NCI-H1436 treated with DMSO at 0.1 percent for 48 hours (cell line): ENCODE results near the gene HNRNPH1.
"Not testable (repeated sequence)": the region's sequence is repeated elsewhere in the genome, so short reads cannot be mapped to it uniquely, and the experiment has no call there.

ENCODE experiments used
- DNase-seq: peaks from one replicate; lab custom pipeline; 2025; lab: John Stamatoyannopoulos, UW

The HNRNPH1 gene, protein sequence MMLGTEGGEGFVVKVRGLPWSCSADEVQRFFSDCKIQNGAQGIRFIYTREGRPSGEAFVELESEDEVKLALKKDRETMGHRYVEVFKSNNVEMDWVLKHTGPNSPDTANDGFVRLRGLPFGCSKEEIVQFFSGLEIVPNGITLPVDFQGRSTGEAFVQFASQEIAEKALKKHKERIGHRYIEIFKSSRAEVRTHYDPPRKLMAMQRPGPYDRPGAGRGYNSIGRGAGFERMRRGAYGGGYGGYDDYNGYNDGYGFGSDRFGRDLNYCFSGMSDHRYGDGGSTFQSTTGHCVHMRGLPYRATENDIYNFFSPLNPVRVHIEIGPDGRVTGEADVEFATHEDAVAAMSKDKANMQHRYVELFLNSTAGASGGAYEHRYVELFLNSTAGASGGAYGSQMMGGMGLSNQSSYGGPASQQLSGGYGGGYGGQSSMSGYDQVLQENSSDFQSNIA

GRCh38 chr5:179623003-179623905, at the start of gene HNRNPH1:
Gene HNRNPH1 (minus strand): TSS chr5:179623671. CDS start chr5:179623133, 538 bp downstream.
- peak; percentile 74 for DNase-seq

DNA sequence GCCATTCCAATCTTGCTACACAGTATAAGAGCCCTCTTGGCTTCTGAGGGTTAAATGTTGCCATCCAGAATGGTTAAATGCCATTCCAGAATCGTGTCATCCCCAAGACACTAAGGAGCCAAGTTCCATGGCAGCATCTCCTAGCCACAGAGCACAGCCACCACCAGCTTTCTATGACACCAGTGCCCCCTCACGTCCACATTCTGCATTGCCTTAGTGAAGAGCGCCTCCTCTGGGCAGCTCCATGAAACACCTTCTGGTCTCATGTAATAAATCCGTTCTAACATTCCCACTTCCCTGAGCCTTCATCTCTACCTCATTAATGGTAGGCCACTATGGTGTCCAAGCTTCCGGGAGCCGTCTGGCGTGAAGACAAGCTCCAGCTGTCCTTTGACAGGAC, 44.9 kb upstream of the HNRNPH1 start:
- DNase-seq = no peak

DNA sequence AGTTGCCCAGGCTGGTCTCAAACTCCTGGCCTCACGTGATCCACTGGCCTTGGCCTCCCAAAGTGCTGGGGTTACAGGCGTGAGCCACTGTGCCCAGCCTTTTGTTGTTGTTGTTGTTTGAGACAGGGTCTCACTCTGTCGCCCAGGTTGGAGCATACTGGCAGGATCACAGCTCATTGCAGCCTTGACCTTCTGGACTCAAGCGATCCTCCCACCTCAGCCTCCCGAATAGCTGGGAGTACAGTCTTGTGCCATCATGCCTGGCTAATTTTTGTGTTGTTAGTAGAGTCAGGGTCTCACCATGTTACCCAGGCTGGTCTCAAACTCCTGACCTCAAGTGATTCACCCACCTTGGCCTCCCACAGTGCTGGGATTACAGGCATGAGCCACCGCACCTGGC, 38.2 kb upstream of the HNRNPH1 start:
- DNase-seq = not testable (repeated sequence)

- DNase-seq = not testable (repeated sequence)
Measured at GRCh38 chr5:179658179-179658856, 34.8 kb upstream of the HNRNPH1 start.

- not testable (repeated sequence) for DNase-seq
Measured at GRCh38 chr5:179657302-179658178, 34.1 kb upstream of the HNRNPH1 start.

GRCh38 chr5:179653135-179653534, 29.7 kb upstream of the HNRNPH1 start:
- not testable (repeated sequence) for DNase-seq

DNA sequence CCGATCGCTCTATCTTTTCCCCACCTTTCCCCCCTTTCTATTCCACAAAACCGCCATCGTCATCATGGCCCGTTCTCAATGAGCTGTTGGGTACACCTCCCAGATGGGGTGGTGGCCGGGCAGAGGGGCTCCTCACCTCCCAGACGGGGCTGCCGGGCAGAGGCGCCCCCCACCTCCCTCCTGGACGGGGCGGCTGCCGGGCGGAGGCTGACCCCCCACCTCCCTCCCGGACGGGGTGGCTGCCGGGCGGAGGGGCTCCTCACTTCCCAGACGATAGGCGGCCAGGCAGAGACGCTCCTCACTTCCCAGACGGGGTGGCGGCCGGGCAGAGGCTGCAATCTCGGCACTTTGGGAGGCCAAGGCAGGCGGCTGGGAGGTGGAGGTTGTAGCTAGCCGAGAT, 26.8 kb upstream of the HNRNPH1 start:
- DNase-seq = not testable (repeated sequence)

GRCh38 chr5:179649166-179649703, 25.8 kb upstream of the HNRNPH1 start:
- not testable (repeated sequence) for DNase-seq

DNA sequence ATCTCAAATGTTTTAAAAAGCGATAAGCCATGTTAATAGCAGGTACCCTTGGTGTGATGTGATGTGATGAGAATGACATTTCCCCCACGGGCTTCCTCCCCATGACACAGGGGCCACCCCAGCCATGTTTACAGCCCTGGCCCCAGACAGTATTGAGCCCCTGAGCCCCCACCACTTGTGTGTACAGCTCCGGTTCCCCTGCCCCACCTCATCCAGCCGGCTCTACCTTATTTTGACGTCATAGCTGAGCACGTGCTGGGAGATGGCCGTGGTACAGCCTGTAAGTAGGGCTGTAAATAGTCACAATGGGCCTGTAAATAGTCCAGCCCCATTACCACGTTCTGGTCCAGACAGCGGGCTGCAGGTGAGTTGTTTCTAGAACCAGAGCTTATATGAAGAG, 24.9 kb upstream of the HNRNPH1 start:
- no peak for DNase-seq

DNA sequence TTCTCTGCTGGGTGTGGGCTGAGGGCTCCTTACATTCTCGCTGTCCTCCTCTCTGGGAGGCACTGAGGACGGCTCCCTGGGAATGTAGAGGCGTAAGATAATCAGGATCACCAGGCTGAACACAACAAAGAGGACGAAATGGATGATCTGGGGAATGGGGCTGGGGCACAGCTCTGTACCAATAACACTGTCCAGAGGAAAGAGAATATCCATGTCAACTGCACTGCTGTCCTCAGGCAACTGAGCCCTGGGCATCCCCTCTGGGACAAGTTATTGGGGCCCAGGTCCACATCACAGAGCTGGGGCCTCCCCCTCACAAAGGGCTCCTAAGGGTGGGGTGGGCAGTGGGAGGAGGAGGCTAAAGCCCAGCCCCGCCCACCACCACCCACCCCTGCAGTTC, 21.3 kb upstream of the HNRNPH1 start:
- DNase-seq = not testable (repeated sequence)

DNA sequence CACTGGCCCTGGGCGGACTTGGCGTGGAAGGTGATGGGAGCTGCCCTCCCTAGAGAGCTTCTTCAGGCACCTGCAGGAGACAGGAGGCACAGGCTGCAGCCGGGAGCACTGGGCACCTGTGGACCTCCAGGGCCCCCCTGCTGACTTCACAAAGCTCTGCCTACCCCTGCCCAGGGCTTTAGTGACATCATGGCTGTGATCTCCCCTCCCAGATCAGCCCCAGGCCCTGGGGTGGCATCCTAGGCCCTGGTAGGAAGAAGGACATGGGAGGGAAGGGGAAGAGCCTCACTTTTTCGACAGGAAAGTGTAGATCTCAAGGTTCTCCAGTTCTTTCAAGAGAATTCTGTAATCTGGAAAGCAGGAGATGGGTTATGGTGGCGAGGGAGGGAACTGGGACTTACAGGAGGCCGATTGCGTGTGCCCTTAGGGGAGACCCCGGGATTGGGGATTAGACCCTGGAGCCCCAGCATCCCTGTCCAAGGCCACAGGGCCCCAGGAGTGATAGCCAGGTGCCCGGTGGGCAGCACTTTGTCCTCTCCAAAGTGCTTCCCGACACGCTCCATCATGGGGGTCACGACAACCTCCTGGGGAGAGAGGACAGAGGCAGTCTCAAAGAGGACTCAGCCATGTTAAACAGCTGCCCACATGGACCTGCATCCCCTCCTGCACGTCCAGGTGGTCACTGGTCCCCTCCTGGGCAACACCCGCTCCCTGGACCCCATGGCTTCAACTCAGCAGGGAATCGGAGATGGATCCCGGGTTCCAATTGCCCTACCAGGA, 19.9 kb upstream of the HNRNPH1 start:
- not testable (repeated sequence) for DNase-seq

DNA sequence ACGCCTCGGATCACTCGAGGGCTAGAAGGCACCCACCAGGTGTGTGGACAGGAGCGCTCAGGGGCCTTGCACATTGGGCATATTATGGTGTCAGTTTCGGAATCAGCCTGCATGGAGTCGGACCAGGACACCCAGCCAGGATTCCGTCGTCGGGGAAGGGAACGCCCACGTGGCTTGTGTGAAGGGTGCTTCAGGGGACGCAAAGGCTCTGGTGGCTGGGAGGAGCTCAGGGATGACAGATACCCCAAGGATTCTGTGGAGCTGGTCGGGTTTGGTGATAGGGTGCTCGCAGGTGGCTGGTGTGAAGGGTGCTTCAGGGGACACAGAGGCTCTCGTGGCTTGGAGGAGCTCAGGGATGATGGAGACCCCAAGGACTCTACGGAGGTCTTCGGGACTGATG, 19.2 kb upstream of the HNRNPH1 start:
- not testable (repeated sequence) for DNase-seq

- DNase-seq = not testable (repeated sequence)
Measured at GRCh38 chr5:179641745-179642144, 18.3 kb upstream of the HNRNPH1 start.

DNA sequence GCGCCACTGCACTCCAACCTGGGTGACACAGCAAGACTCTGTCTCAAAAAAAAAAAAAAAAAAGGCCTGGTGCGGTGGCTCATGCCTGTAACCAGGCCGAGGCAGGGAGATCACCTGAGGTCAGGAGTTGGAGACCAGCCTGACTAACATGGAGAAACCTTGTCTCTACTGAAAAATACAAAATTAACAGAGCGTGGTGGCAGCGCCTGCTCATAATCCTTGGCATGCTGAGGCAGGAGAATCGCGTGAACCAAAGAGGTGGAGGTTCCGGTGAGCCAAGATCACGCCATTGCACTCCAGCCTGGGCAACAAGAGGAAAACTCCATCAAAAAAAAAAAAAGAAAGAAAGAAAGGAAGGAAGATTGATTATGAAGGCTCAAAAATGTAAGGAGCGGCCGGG, 15.8 kb upstream of the HNRNPH1 start:
- not testable (repeated sequence) for DNase-seq

GRCh38 chr5:179634370-179635172, 11.1 kb upstream of the HNRNPH1 start:
- not testable (repeated sequence) for DNase-seq

- DNase-seq = not testable (repeated sequence)
Measured at GRCh38 chr5:179633501-179634369, 10.3 kb upstream of the HNRNPH1 start.

DNA sequence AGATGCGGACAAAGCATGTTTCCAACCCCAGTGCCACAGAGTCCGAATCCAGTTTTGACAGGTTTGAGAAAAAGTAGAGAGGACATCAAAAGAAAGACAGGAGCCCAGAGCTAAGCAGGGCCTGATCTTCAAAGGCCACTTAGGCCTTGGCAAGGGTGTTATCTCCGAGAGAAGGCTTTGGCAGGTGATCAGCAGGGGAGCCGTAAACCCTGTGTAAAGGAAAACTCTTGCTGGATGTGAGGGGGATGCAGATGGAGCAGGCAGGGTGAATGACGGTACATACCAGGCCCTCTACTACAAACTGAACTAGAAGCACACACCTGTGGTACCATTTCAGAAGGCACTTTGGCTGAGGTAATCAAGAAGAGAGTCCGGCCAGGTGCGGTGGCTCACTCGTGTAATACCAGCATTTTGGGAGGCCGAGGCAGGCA, 1.4 kb upstream of the HNRNPH1 start:
- DNase-seq = no peak
